Breast epithelium (tissue), 4 donors: ENCODE measurements around the gene KIF6. TPM values are rescaled to one million over a fixed set of nuclear protein-coding genes. Genes with fewer than 3 reads are reported as not detected.

Experiments
- DNase-seq, 2 donors: peaks; one replicate each; pipeline ENCODE4 v3.0.0-alpha.2; 2019; ENCODE audit warnings: low spot score in 2 of 2
- H3K27ac ChIP-seq, 2 donors: fragments of 200-600 bp; sonication (generic) in 1 of 2; one replicate each; pipeline ENCODE4 v1.5.1; 2016 to 2019; ENCODE audit warnings: mild to moderate bottlenecking in 1 of 2
- H3K27me3 ChIP-seq, 2 donors: fragments of 200-600 bp; sonication (generic) in 1 of 2; one replicate each; pipeline versions ENCODE4 v1.5.1 to v1.6.0; 2017 to 2019; ENCODE audit warnings: control low read depth in 1 of 2, mild to moderate bottlenecking in 1 of 2
- H3K36me3 ChIP-seq: fragments of 200-600 bp; one replicate; pipeline ENCODE4 v1.5.1; 2019
- H3K4me1 ChIP-seq, 2 donors: fragments of 200-600 bp; sonication (generic); one replicate each; pipeline ENCODE4 v1.5.1; 2016 to 2019; ENCODE audit warnings: control low read depth in 1 of 2
- H3K4me3 ChIP-seq, 3 donors: fragments of 200-600 bp; sonication (generic); 1 replicate in 2 of 3; 2 replicates in 1 of 3; pipeline ENCODE4 v1.5.1; 2016 to 2019; ENCODE audit warnings: mild to moderate bottlenecking in 3 of 3, moderate library complexity in 2 of 3
- H3K9me3 ChIP-seq, 2 donors: fragments of 200-600 bp; sonication (generic) in 1 of 2; one replicate each; pipeline ENCODE4 v1.5.1; 2016 to 2019; ENCODE audit warnings: control low read depth in 1 of 2
- POLR2A ChIP-seq: fragments of 450-650 bp; IDR thresholded peaks from one replicate; pipeline ENCODE4 v1.6.1; 2016; ENCODE audit warnings: antibody characterized with exemption, mild to moderate bottlenecking, moderate library complexity
- POLR2AphosphoS5 ChIP-seq, 3 donors: sonication (generic); formaldehyde crosslinking; IDR thresholded peaks; one replicate each; pipeline ENCODE4 v1.6.1; 2017; ENCODE audit warnings: antibody characterized with exemption in 3 of 3
- intact Hi-C: fragments of 100-400 bp; cut with DNase I; formaldehyde crosslinking; loops from one replicate; pipeline ENCODE4 v1.15.1; 2023; ENCODE audit warnings: low total_unique reads
- total RNA-seq, 3 donors: library from RNA; depleted of rRNA; stranded (reverse); fragments of >200 nt; gene quantifications; one replicate each; pipeline ENCODE4 v1.1.0, GENCODE V29; 2016
- TF ChIP-seq, protein P1 (sequence below), 3 donors: fragments of 450-650 bp; IDR thresholded peaks; one replicate each; pipeline ENCODE4 v1.5.1; 2016 to 2017; ENCODE audit warnings: antibody characterized with exemption in 3 of 3, mild to moderate bottlenecking in 3 of 3, moderate library complexity in 3 of 3

Gene KIF6
- total RNA-seq, 3 donors from 2014 or later, result under 0.01 to 0.80 (median 0.15) TPM

DNA sequence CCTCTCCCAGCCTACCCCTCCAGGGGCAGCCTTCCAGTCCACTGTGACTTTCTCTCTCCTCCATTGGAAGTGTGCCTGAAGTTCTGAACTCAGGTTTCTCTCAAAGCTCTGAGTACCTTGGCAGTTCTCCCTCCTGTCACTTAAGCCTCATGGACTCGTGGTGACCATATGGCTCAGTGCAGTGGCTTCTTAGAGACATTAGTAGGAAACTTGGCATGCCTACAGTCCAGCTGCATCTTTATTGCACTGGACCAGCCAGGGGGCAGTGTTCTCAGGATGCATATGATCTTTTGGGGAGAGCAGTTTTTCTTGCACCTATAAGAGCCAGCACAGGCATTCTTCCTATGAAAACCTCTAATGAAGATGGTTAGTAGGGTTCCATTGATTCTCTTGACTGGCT, 355.2 kb downstream of the KIF6 start:
- no peak overlapping the region for H3K4me3 ChIP-seq
- no peak for DNase-seq
- no peaks in the 10 kb centered on the region for H3K4me1 ChIP-seq
- H3K27ac ChIP-seq, result no peak overlapping the region
- TF ChIP-seq POLR2AphosphoS5 (IDR thresholded peaks at IDR 0.05) (no peak), POLR2A (no peak)
- TF ChIP-seq, protein P1, sequence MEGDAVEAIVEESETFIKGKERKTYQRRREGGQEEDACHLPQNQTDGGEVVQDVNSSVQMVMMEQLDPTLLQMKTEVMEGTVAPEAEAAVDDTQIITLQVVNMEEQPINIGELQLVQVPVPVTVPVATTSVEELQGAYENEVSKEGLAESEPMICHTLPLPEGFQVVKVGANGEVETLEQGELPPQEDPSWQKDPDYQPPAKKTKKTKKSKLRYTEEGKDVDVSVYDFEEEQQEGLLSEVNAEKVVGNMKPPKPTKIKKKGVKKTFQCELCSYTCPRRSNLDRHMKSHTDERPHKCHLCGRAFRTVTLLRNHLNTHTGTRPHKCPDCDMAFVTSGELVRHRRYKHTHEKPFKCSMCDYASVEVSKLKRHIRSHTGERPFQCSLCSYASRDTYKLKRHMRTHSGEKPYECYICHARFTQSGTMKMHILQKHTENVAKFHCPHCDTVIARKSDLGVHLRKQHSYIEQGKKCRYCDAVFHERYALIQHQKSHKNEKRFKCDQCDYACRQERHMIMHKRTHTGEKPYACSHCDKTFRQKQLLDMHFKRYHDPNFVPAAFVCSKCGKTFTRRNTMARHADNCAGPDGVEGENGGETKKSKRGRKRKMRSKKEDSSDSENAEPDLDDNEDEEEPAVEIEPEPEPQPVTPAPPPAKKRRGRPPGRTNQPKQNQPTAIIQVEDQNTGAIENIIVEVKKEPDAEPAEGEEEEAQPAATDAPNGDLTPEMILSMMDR (IDR thresholded peaks at IDR 0.05), result no peak
- intact Hi-C loops, result loop anchor here (5.0 to 10.0 kb wide), 2 partner anchors 525 to 1132 kb away; no protein-coding TSS in a partner anchor
- H3K27me3 ChIP-seq, result no peaks in the 10 kb centered on the region
- no peaks in the 10 kb centered on the region for H3K36me3 ChIP-seq
- no peaks in the 10 kb centered on the region for H3K9me3 ChIP-seq

DNA sequence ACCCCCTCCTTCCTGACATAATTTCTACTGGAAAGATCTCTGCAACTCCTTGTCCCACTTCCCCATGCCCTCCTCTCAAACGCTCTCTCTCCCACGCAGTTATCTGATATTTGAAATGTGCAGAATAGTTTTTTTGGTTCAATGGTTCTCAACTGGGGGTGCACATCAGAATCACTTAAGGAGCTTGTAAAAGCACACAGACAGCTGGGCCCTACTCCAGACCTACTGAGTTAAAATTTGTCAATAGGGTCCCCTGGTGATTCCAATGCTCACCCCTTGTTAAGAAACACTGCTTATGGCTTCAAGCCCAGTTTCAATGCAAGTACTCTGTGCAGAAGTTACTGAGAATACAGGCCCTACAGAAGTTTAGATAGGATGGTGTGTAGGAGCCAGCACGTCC, 357.5 kb downstream of the KIF6 start:
- H3K27ac ChIP-seq, result no peak overlapping the region
- H3K27me3 ChIP-seq, result no peaks in the 10 kb centered on the region
- DNase-seq, result no peak
- no peaks in the 10 kb centered on the region for H3K9me3 ChIP-seq
- TF ChIP-seq, protein P1 (IDR thresholded peaks at IDR 0.05), result no peak
- TF ChIP-seq POLR2AphosphoS5 (IDR thresholded peaks at IDR 0.05) (no peak), POLR2A (no peak)
- no peaks in the 10 kb centered on the region for H3K4me1 ChIP-seq
- H3K4me3 ChIP-seq, result no peak overlapping the region
- intact Hi-C loops, result loop anchor here (5.0 to 10.0 kb wide), 2 partner anchors 527 to 1135 kb away; no protein-coding TSS in a partner anchor
- no peaks in the 10 kb centered on the region for H3K36me3 ChIP-seq

DNA sequence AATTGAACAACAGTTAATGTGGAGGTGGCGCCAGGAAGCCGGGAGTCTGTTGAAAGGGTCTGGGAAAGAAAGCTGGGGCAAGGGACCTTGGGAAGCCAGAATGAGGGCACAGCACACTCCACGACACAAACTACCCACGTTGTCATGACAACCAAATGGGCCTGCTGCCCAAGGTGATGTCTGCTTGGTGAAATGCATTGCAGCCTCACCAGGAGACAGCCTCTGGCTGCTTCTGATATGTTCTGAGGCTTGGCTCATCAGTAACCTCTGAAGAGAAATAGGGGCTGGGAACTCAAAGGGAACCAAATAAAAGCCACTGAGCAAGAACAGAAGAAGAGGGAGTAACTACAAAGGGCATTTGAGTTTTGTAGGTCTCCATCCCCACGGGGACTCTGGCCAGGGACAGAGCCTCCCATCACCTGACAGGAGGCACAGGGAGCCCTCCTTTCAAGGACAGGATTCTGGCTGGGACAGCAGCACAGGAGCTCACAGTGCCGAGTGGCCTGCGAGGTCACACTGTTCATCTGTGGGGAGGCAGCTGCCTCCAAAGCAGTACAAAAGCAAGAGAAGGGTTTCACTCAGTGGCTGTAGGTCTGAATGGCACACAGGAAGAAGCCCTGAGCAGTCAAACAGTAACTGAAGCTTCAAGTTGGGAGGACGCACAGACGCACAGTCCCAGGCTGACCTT, 358.1 kb downstream of the KIF6 start:
- Histone ChIP-seq H3K9me3 (no peaks in the 10 kb centered on the region), H3K36me3 (no peaks in the 10 kb centered on the region), H3K27ac (no peak overlapping the region), H3K4me3 (no peak overlapping the region), H3K27me3 (no peaks in the 10 kb centered on the region), H3K4me1 (no peaks in the 10 kb centered on the region)
- intact Hi-C loops, result loop anchor here (5.0 to 10.0 kb wide), 2 partner anchors 528 to 1135 kb away; no protein-coding TSS in a partner anchor
- no peak for DNase-seq
- TF ChIP-seq POLR2AphosphoS5 (IDR thresholded peaks at IDR 0.05) (no peak), POLR2A (no peak)
- TF ChIP-seq, protein P1 (IDR thresholded peaks at IDR 0.05), result no peak

DNA sequence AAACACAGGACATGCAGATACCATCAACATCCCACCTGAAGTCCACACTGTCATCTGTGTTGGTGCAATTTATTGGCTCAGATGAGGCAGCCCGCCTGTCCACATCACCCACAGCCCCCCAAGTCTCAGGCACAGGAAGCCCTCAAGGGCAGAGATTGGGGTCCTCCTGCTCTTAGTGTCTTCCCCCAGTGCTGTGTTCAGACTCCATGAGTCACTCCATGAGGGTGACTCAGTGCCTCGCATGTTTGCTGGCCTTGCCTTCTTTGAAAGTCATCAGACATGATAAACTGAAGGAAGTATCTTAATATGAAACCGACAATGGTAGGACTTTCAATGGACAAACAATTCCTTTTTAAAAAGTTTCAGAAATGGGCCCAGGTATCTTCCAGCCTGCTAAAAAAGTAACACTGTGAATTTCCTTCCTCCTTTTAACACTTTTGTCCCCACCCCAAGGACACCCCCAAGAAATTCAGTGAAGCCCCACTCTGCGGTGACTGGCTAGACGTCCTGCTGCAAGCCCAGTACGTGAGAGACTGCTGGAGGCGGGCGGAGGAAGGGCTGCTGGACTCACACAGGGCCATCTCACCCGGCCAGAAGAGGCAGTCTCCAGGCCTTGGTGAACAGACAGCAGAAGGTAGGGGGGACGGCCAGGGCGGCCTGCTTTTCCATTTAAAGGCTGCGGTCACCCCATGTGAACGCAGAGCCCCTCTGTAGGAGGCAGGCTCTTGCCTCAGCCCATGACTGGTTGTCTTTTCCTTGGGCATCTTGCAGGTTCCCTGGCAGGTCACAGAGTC, 359.7 kb downstream of the KIF6 start:
- H3K27me3 ChIP-seq, result no peaks in the 10 kb centered on the region
- no peaks in the 10 kb centered on the region for H3K36me3 ChIP-seq
- TF ChIP-seq POLR2A, result no peak
- no peak for TF ChIP-seq POLR2AphosphoS5 (IDR thresholded peaks at IDR 0.05)
- TF ChIP-seq, protein P1 (IDR thresholded peaks at IDR 0.05), result no peak

DNA sequence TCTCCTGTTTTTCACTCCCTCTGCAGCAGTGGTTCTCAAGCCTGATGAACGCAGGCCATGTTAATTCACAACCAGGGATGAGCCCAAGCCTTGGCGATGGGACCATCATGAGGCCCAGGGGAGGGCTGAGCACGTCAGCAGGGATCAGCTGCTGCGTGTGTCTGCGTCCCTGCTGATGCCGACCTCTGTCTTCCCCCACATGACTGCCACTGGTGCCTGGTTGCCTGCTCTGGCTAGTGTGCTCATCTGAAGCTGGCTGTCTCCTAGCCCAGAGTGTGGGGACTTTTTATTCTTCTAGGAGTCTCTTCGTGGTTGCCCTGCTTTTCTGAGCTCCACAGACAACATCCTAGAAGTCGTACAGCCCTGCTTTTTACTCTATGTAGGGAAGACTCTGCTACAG, 361.9 kb downstream of the KIF6 start:
- H3K36me3 ChIP-seq, result no peaks in the 10 kb centered on the region
- no peak overlapping the region for H3K4me3 ChIP-seq
- H3K9me3 ChIP-seq, result no peaks in the 10 kb centered on the region
- H3K27ac ChIP-seq, result no peak overlapping the region
- TF ChIP-seq POLR2AphosphoS5 (IDR thresholded peaks at IDR 0.05) (no peak), POLR2A (no peak)
- TF ChIP-seq, protein P1 (IDR thresholded peaks at IDR 0.05), result no peak
- DNase-seq, result no peak
- intact Hi-C loops, result loop anchor here (10.0 kb wide), 1 partner anchor 532 kb away; no protein-coding TSS in a partner anchor
- no peaks in the 10 kb centered on the region for H3K4me1 ChIP-seq
- no peaks in the 10 kb centered on the region for H3K27me3 ChIP-seq

More for the DNA sequence above, 359.7 kb downstream of the KIF6 start:
- H3K4me1 ChIP-seq, result no peaks in the 10 kb centered on the region
- no peak overlapping the region for H3K27ac ChIP-seq
- intact Hi-C loops, result loop anchor here (5.0 to 10.0 kb wide), 2 partner anchors 529 to 1137 kb away; no protein-coding TSS in a partner anchor
- no peaks in the 10 kb centered on the region for H3K9me3 ChIP-seq
- no peak for DNase-seq
- no peak overlapping the region for H3K4me3 ChIP-seq
